ENCODE results near the gene DGKQ. TPM values are rescaled to one million over a fixed set of nuclear protein-coding genes. Genes with fewer than 3 reads are reported as not detected.
"Not testable (repeated sequence)": the region's sequence is repeated elsewhere in the genome, so short reads cannot be mapped to it uniquely, and the experiment has no call there.

DGKQ gene
- total RNA-seq, 1 donor from 2014 or later, result 17.9 TPM

- Histone ChIP-seq H3K36me3 (ENCODE audit: control insufficient read depth, insufficient read depth, low read length) (no peaks in the 10 kb centered on the region), H3K27me3 (ENCODE audit: control insufficient read depth, insufficient read depth, low read length) (no peaks in the 10 kb centered on the region), H3K4me3 (ENCODE audit: low read depth, low read length) (no peak overlapping the region)
- DNase-seq (ENCODE audit: low read depth) (no peak), FAIRE-seq (no peak)
- TF ChIP-seq, protein P1, sequence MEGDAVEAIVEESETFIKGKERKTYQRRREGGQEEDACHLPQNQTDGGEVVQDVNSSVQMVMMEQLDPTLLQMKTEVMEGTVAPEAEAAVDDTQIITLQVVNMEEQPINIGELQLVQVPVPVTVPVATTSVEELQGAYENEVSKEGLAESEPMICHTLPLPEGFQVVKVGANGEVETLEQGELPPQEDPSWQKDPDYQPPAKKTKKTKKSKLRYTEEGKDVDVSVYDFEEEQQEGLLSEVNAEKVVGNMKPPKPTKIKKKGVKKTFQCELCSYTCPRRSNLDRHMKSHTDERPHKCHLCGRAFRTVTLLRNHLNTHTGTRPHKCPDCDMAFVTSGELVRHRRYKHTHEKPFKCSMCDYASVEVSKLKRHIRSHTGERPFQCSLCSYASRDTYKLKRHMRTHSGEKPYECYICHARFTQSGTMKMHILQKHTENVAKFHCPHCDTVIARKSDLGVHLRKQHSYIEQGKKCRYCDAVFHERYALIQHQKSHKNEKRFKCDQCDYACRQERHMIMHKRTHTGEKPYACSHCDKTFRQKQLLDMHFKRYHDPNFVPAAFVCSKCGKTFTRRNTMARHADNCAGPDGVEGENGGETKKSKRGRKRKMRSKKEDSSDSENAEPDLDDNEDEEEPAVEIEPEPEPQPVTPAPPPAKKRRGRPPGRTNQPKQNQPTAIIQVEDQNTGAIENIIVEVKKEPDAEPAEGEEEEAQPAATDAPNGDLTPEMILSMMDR (IDR thresholded peaks at IDR 0.05; ENCODE audit: insufficient read depth, low read length, severe bottlenecking), result no peak
Measured at GRCh38 chr4:982814-983213, 9.4 kb upstream of the DGKQ start.

GRCh38 chr4:982291-982690 lies 8.9 kb upstream of the DGKQ start:
- H3K36me3 ChIP-seq (ENCODE audit: control insufficient read depth, insufficient read depth, low read length), result no peaks in the 10 kb centered on the region
- no peaks in the 10 kb centered on the region for H3K27me3 ChIP-seq (ENCODE audit: control insufficient read depth, insufficient read depth, low read length)
- no peak overlapping the region for H3K4me3 ChIP-seq (ENCODE audit: low read depth, low read length)
- no peak for FAIRE-seq
- TF ChIP-seq, protein P1 (IDR thresholded peaks at IDR 0.05; ENCODE audit: insufficient read depth, low read length, severe bottlenecking), result no peak
- DNase-seq (ENCODE audit: low read depth), result no peak

- Histone ChIP-seq H3K36me3 (ENCODE audit: control insufficient read depth, insufficient read depth, low read length) (no peaks in the 10 kb centered on the region), H3K27me3 (ENCODE audit: control insufficient read depth, insufficient read depth, low read length) (no peaks in the 10 kb centered on the region), H3K4me3 (ENCODE audit: low read depth, low read length) (no peak overlapping the region)
- FAIRE-seq, result peak; percentile 28
- TF ChIP-seq, protein P1 (IDR thresholded peaks at IDR 0.05; ENCODE audit: insufficient read depth, low read length, severe bottlenecking), result no peak
- DNase-seq (ENCODE audit: low read depth), result peak; percentile 61
Measured at GRCh38 chr4:978957-979701, 5.8 kb upstream of the DGKQ start.

DNA sequence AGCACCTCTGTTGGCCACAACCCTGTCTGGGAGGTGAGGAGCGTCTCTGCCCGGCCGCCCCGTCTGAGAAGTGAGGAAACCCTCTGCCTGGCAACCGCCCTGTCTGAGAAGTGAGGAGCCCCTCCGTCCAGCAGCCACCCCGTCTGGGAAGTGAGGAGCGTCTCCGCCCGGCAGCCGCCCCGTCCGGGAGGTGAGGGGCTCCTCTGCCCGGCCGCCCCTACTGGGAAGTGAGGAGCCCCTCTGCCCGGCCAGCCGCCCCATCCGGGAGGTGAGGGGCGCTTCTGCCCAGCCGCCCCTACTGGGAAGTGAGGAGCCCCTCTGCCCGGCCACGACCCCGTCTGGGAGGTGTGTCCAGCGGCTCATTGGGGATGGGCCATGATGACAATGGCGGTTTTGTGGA lies 2.6 kb upstream of the DGKQ start:
- H3K4me3 ChIP-seq (ENCODE audit: low read depth, low read length); H3K36me3 ChIP-seq (ENCODE audit: control insufficient read depth, insufficient read depth, low read length); H3K27me3 ChIP-seq (ENCODE audit: control insufficient read depth, insufficient read depth, low read length); FAIRE-seq; DNase-seq (ENCODE audit: low read depth): not testable (repeated sequence)

GRCh38 chr4:974668-975067 lies 1.3 kb upstream of the DGKQ start:
- FAIRE-seq (no peak), DNase-seq (ENCODE audit: low read depth) (no peak)
- TF ChIP-seq, protein P1 (IDR thresholded peaks at IDR 0.05; ENCODE audit: insufficient read depth, low read length, severe bottlenecking), result no peak
- Histone ChIP-seq H3K36me3 (ENCODE audit: control insufficient read depth, insufficient read depth, low read length) (peaks cover 3% of the 10 kb centered on the region), H3K4me3 (ENCODE audit: low read depth, low read length) (no peak overlapping the region), H3K27me3 (ENCODE audit: control insufficient read depth, insufficient read depth, low read length) (no peaks in the 10 kb centered on the region)

DNA sequence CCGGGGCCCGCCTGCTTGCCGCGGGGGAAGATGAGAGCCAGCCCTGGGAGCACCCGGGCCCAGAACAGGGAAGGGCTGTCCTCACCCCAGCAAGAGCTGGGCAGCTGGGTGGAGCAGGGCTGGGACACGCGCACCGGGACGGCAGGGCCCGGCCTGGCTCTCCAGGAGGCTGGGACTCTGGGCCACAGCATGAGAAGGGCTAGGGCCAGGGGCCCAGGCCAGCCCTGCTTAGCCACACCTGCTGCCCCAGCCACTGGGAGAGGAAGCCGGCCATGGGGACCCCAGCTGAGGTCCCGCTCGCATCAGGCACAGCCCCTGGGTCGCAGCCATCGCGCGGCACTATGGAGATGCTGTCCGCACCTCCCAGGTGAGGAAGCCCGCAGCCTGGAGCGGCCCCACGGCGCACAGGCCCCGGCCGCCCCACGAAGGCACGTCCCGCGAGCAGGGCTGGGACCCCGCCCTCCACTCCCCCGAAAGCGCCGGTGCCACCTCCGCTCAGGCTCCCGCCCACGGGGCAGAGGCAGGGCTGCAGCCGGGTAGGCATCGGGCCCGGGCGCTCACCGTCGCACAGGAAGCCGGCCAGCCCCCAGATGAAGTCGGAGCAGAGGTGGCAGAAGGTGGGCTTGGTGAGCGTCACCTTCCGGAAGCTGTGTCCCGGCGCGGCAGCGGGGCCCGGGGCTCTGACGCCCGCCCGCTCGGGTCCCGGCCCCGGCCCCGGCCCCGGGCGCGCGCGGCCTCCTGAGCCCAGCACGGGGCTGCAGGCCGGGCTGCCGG lies 531 bp downstream of the DGKQ start:
- no peak for FAIRE-seq
- DNase-seq (ENCODE audit: low read depth), result no peak
- Histone ChIP-seq H3K36me3 (ENCODE audit: control insufficient read depth, insufficient read depth, low read length) (peaks cover 3% of the 10 kb centered on the region), H3K27me3 (ENCODE audit: control insufficient read depth, insufficient read depth, low read length) (no peaks in the 10 kb centered on the region), H3K4me3 (ENCODE audit: low read depth, low read length) (peak overlapping the region; percentile 77)
- TF ChIP-seq, protein P1 (IDR thresholded peaks at IDR 0.05; ENCODE audit: insufficient read depth, low read length, severe bottlenecking), result no peak

Measured in bronchial epithelial cell (primary cell).